Measurements from ENCODE around the gene LIM2.
A peak's percentile ranks its signal among the peaks of the same experiment; 100 is the strongest.
"Not testable (repeated sequence)": the region's sequence is repeated elsewhere in the genome, so short reads cannot be mapped to it uniquely, and the experiment has no call there.

LIM2 gene, protein sequence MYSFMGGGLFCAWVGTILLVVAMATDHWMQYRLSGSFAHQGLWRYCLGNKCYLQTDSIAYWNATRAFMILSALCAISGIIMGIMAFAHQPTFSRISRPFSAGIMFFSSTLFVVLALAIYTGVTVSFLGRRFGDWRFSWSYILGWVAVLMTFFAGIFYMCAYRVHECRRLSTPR

DNA sequence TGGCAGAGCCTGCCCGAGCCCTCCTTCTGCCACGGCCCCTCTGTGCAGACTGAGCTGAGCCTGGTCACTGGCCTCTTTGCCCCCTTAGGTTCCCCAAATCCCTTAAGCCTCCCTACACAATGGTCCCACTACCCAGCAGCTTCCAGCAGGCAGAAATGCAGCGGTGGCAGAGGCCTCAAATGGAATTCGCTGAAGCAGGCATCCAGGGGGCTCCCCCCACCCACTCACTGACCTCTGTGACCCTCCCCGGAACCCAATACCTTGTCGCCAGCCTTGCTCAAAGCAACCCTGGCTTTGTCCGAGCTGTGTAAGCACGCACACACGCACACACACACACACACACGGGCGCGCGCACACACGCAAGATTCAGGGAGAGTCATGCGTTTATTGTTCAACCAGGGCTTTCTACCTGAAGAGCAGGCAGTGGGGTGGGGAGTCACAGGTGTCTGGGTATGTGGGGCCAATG is at the start of gene LIM2:
TSS of gene LIM2 (minus strand) at position 51 of the 466 bp plus-strand sequence. CDS start 531 bp downstream, outside the sequence.
- DNase-seq (ENCODE audit: low spot score) = no peak
- no peak for FAIRE-seq

DNA sequence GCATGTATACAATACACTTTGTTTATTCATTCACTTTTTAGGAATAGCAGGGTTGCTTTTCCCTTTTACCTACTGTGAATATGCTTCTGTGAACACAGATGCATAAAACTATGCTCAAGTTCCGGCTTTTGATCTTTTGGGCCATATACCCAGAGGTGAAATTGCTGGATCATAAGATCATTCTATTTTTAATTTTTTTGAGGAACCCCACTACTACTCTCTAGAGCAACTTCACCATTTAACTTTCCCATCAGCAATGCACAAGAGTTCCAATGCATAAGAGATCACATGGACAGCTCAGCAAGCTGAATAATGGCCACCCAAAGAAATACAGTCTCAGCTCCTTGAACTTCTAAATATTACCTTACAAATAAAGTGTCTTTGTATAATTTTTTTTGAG is 46.7 kb upstream of the LIM2 start:
- no peak for DNase-seq (ENCODE audit: low spot score)
- FAIRE-seq = no peak

DNA sequence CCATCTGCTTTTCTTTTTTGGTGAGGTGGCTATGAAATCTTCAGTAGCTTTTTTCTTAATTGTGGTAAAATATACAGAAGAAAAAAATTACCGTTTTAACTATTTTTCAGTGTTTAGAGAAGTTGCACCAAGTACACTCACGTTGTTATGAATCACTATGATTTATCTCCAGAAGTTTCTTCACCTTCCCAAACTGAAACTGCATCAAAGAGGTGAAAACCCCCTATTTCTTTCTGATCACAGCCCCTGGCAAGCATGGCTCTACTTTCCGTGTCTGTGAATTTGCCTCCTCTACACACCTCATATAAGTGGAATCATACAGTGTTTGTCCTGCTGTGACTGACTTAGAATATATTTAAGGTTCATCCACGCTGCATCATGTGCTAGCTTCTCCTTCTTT is 45.3 kb upstream of the LIM2 start:
- DNase-seq (ENCODE audit: low spot score) (no peak), FAIRE-seq (no peak)

DNA sequence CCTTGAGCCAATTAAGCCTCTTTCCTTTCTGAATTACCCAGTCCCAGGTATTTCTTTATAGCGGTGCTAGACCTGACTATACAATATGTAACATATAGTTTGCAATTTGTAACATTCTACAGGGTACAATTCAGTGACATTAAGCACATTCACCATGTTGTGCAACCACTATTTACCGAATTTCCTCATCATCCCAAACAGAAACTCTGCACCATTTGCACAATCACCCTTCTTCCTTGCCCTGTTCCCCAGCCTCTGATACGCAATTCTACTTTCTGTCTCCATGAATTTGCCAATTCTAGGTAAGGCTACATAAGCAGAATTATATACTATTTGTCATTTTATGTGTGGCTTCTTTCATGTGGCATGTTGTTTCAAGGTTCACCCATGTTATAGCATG is 43.4 kb upstream of the LIM2 start:
- no peak for DNase-seq (ENCODE audit: low spot score)
- FAIRE-seq = no peak

DNA sequence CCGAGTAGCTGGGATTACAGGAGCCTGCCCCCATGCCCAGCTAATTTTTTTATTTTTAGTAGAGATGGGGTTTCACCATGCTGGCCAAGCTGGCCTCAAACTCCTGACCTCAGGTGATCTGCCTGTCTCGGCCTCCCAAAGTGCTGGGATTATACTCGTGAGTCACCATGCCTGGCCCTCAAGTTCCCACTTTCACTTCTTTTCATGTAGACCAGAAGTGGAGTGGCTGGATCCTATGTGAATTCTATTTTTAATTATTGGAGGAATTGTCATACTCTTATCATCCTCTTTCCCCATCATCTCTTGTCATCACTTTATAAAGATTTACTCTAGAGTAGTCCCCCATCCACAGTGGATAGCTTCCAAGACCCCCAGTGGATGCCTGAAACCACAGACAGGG is 42.4 kb upstream of the LIM2 start:
- FAIRE-seq = no peak
- no peak for DNase-seq (ENCODE audit: low spot score)

DNA sequence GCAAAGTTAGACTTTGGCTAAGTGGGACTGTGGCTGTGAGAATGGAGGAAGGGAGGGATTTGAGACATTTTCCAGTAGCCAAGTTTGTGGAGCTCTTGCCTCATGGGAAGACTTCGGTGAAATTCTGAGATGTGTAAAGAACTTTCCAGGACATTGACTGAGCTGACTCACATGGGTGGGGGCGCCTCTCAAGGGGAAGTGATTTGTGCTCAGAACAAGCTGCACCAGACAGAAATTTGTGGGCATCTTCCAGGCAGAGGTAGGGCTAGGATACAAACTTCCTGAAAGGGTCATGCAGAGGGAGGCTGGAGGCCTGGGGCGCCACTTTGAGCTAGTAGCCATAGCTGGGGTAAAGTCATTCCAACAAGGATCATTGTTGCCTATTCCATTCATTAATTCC is 39.4 kb upstream of the LIM2 start:
- DNase-seq (ENCODE audit: low spot score) (no peak), FAIRE-seq (no peak)

DNA sequence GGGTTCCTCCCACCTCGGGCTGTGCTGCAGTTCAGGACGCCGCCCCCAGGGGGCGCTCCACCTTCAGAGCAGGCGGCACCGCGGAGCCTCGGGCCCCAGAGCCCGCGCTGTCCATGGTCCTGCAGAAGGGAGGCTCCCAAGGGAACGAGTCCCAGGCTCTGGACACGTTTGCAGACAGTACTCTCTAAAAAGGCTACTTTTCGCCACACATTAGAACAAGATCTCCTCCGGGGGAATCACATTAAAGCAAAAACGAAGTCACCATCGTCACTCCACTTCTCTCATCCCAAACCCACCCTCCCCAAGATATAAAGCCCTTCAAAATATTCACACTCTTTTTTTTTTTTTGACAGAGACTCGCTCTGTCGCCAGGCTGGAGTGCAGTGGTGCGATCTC is 34.3 kb upstream of the LIM2 start:
- FAIRE-seq (peak; percentile 58), DNase-seq (ENCODE audit: low spot score) (peak; percentile 89)

DNA sequence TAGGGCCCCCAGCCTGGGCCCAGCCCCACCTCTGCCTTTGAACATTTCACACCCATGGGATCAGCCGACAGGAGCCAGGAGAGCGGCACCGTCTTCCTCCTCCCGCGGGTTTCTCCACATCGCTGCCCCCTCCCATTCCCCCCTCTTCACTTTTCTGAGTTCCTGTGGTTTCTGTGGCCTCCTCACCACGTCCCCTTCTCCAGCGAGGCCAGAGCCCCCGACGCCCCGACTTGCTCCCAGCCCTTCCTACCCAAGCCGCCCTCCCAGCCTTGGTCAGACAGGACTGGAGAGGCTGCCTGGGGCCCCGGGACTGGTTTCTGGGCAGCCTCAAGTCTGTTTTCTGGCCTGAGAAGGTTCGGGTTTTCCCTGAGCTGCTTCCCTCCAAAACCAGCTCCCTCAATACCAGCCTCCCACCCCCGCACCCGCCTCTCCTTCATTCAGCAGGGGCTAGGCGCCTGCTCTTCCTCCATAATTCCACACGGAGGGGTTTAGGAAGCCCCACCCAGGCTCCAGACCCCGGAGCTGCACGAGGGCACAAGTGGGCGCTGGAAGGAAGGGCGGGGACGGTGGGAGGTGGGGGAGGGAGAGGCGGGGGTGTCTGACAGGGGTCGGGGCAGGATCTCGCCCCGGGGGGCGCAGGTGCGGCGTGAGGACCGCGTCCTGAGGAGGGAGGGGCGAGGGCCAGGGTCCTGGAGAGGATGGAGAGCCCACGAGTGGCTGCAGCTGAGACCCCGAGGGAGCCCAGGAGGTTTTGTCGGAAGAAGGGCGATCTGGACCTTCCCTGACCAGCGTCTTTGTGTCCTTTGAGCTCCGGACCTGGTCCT is 33.7 kb upstream of the LIM2 start:
- DNase-seq (ENCODE audit: low spot score) (no peak), FAIRE-seq (no peak)

DNA sequence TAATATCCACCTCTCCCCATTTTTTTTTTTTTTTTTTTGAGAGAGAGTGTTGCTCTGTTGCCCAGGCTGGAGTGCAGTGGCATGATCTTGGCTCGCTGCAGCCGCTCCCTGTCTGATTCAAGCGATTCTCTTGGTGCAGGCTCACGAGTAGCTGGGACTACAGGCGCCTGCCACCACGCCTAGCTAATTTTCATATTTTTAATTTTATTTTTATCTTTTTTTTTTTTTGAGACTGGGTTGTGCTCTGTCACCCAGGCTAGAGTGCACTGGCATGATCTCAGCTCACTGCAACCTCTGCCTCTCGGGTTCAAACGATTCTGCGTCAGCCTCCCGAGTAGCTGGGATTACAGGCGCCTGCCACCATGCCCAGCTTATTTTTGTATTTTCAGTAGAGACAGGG is 32.7 kb upstream of the LIM2 start:
- not testable (repeated sequence) for DNase-seq (ENCODE audit: low spot score); FAIRE-seq

DNA sequence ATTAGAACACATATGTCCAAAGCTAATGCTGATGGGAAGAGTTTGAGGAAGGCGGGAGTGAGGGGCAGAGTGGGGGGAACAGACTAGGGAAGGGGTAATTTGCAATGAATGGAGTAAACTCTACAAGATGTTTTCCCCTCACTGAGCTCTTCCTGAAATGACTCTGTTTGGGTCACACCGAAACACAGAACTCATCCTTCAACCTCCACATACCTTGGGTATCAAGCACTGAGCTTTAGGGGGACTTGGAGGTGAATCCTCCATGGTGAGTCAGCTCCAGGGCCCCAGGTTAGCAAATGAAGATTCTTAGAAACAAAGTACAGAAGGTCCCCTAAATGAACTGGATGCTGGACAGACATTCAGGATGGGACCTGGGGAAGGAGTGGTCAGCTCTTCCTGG is 30.9 kb upstream of the LIM2 start:
- FAIRE-seq = no peak
- DNase-seq (ENCODE audit: low spot score) = no peak

DNA sequence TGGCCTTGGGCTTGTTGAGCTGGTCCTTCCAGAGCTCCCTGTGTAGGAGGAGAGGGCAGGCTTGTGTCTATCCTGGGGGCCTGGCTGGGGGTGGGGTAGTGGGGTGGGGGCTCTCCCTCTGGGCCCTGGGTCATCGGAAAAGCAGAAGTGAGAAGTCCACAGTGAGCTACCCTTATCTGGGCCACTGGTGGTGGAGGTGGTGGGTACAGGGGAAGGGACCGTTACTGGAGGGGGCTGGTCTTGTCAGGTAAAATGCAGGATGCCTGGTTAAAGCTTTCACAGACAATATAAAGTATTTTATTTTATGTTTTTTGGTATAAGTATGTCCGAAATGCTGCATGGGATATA is 30.0 kb upstream of the LIM2 start:
- DNase-seq (ENCODE audit: low spot score) (no peak), FAIRE-seq (no peak)

DNA sequence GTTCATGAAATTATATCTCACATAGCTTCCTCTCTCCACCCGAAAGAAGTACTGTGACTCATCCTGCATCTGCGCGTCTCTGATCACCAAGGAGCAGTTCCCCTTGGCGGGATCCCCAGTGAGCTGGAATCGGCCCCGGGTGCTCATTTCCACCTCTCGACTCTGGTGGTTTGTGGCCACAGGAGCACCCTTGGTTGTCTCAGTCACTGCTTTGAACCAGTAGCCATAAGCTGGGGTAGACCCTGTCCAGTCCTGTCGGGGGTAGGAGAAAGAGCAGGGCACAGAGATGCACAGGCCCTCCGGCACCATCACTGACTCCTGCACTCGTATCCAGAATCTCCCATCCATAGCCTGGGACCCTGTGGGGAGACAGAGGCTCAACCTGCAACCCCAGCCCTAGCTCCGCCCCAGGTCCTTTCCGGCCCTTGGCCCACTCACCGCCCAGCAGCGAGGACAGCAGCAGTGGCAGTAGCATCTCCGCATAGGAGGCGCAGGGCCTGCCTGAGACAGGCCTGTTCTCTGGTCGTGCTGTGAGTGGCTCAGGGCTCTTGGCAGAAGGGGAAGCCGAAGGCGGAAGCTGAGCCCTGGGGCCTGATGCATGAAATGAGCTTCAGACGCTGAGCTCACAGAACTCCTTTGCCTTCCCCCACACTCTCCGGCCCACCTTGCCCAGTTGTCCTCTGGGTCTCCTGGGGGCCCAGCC is 29.5 kb upstream of the LIM2 start, which contains the start of gene SIGLEC10:
TSS of gene SIGLEC10 (minus strand) at position 536 of the 703 bp plus-strand sequence. CDS start at position 475, 61 bp downstream.
- DNase-seq (ENCODE audit: low spot score) = no peak
- FAIRE-seq = no peak

DNA sequence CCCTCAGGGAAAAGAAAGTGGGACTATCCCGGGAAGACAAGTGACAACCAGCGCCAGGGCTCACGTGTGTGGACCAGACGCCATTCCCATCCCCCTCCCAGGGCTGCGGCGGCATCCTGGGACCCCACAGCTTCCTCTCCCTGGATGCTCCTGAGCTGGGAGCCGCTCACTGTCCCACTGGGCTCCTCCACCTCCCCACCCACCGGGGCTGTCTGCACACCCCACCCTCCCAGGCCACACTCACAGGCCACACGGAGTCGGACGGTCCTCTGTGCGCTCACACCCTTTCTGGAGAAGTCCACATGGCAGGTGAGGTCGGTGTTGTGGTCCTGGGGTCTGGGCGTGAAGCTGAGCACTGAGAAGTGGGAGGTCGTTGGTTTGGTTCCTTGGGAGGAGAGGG is 28.6 kb upstream of the LIM2 start:
- not testable (repeated sequence) for FAIRE-seq; DNase-seq (ENCODE audit: low spot score)

DNA sequence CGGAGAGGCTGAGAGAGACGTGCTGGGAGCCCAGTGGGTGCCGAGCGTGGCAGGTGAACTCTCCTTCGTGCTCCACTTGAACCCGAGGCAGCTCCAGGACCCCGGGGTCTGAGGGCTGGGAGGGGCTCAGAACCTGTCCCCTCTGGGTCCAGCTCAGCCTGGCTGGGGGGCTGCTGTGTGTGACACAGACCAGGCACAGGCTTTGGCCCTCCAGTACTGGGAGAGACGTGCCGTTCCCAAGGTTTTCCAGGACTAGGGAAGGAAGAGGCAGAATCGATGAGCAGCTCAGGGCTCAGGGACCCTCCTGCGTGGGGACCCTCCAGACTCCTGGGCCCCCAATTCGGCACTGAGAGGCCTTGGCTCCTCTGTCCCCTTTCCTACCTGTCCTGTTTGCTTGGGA is 27.4 kb upstream of the LIM2 start:
- DNase-seq (ENCODE audit: low spot score) = no peak
- no peak for FAIRE-seq

DNA sequence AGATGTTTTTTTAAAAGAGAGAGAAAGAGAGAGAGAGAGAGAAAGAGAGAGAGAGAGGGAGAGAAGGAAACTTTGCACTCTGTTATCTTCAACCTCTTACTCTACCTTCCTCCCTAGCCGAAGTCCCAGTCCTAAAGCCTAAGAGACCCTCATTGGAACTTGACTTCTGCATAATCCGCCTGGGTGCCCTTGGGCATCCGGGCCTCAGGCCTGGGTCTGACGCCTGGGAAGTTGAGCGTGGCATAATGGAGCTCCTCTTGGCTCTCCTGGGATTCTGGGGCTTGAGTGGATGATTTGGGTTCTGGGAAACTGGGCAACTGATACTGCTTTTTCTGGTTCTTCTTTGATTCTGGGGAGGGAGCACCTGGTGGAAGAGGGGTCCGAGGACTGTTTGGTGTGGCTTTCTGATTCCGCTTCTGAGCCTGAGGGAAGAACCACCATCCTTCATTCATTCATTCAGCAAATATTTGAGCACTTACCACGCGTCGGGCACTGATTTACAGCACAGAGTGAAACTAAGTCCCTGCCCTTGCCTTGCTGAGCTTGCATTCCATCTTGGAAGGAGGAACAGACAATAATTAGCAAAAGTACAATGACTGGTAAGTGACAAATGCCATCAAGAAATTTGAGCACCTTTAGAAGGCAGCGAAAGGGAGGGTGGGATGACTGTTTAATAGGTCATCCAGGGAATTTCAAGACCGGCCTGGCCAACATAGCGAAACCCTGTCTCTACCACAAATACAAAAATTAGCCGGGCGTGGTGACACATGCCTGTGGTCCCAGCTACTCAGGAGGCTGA is 23.4 kb upstream of the LIM2 start:
- FAIRE-seq = no peak

DNA sequence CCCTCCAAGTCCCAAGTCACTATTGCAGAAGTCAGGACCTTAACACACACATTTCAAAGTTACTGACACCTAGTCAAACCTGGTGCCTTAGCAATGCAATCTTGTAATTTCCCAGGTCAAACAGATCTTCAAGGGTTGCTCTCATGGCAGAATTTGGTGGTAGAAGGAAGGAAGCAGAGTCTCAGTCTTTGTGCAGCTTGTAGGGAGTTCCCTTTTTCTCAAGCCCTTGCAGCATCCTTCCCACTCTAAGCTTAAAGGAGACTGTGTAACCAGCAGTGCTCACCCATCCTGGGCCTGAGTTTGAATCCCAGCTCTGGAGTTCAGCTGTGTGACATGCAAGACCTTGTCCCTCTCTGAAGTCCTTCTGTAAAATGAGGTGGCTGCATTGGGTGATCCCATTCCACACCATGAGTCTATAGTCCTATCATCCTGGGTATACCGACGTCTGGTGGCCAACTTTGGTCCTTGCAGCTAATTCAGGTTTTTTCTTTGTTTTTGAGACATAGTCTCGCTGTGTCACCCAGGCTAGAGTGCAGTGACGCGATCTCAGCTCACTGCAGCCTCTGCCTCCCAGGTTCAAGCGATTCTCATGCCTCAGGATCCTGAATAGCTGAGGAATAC is 19.8 kb upstream of the LIM2 start:
- FAIRE-seq (no peak), DNase-seq (ENCODE audit: low spot score) (no peak)

More for the DNA sequence above, 23.4 kb upstream of the LIM2 start:
- no peak for DNase-seq (ENCODE audit: low spot score)

DNA sequence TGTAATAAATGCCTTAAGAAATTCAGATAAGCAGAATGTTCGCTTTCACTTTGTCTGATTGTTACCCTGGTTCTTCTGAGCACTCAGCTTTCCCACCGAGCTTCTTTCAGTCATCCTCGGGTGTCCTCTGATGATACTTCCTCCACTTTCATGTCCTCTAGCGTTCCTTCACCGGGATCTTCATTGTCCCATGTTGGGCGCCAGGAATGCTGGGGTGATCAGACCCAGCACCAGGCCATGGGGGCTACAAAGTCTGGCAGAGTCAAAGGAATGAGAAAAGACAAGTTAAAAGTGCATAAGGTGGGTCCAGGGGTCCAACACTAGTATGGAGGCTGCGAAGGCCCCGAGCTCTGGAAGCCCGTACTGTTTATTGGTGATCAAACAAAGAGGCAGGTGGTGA is 14.3 kb upstream of the LIM2 start:
- FAIRE-seq = no peak
- no peak for DNase-seq (ENCODE audit: low spot score)

DNA sequence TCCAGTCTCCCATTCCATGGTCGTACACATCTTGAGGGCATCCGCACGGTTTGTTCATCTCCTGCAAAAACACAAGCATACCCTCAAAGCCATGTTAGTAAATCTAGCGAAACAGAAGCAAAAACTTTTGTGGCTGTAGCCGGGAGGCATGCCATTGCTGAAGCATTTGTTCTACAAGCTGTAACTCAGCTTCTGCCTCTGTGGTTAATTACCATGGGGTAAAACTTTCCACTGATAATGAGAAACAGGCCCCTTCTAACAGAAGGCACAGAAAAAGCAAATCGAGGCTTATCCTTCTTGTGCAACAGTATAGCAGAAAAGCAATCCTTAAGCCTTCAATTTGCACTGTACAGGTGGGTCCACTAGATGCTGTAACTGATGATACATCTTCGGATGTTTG is 12.2 kb upstream of the LIM2 start:
- not testable (repeated sequence) for DNase-seq (ENCODE audit: low spot score); FAIRE-seq

DNA sequence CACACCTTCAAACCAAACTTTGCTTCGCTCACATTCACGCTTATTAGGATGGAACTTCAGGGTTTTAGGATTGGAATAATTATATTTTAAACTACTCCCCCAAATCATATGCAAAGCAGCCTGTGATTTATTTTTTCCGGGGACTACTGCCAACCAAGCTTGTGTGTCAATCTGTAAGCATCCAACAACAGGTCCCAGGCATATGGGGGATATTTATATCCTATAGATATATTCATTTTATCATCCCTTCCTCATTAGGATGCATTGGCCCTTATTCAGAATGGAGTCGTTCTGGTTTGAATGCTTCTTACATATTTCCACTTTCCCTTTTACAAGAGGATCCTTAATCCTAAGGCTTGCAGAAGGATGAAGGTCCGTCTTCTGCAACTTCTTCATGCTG is 11.5 kb upstream of the LIM2 start:
- no peak for FAIRE-seq

DNA sequence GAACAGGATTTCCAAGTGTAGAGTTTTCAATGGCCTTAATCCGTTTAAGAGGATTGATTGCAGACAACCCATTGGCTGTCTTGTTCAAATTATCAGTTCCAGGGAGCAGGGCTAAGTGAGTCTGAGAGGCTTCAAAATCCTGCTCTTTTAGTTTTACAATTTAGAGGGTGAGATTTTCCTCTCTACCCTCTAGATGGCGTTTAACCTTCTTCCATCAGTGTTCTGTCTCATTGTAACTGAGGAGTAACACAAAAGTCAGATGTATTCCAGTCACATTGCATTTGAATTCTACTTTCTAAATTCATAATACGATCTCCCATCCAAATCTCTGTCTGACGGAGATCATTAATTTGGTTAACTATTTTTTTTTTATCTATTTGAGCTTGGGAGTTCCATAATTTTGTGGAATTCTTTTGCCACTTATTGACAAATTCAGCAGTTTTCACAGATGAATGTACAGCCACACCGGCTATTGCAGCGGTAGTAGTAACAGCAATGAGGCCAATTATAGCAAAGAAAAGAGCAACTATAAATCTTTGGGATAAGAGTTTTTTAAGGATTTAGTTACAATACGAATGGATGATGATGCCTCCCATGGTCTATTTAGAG is 10.4 kb upstream of the LIM2 start:
- FAIRE-seq (no peak), DNase-seq (ENCODE audit: low spot score) (peak; percentile 30)

More for the DNA sequence above, 11.5 kb upstream of the LIM2 start:
- no peak for DNase-seq (ENCODE audit: low spot score)

All from urothelium cell line (cell line).